ENCODE measurements around the gene SCARB1.

Gene SCARB1

GRCh38 chr12:124747426-124748161 is 116.1 kb downstream of the SCARB1 start:
- DNase-seq (ENCODE audit: low read depth in 3 of 3): no peak

- DNase-seq (ENCODE audit: low read depth in 3 of 3): no peak
Observed at GRCh38 chr12:124746649-124747425, 116.8 kb downstream of the SCARB1 start.

GRCh38 chr12:124745891-124746570 is 117.6 kb downstream of the SCARB1 start:
- DNase-seq (ENCODE audit: low read depth in 3 of 3): peak in 1 of 3 experiments; percentile 13

GRCh38 chr12:124745465-124745890 is 118.2 kb downstream of the SCARB1 start:
- DNase-seq (ENCODE audit: low read depth in 3 of 3): no peak

GRCh38 chr12:124744659-124745464 is 118.8 kb downstream of the SCARB1 start:
- DNase-seq (ENCODE audit: low read depth in 3 of 3): no peak

GRCh38 chr12:124744273-124744640 is 119.4 kb downstream of the SCARB1 start:
- no peak for DNase-seq (ENCODE audit: low read depth in 3 of 3)

- no peak for DNase-seq (ENCODE audit: low read depth in 3 of 3)
Observed at GRCh38 chr12:124743479-124744272, 120.0 kb downstream of the SCARB1 start.

GRCh38 chr12:124742678-124743077 is 121.0 kb downstream of the SCARB1 start:
- DNase-seq (ENCODE audit: low read depth in 3 of 3): no peak

- DNase-seq (ENCODE audit: low read depth in 3 of 3): no peak
Observed at GRCh38 chr12:124742111-124742510, 121.6 kb downstream of the SCARB1 start.

GRCh38 chr12:124741211-124741610 is 122.5 kb downstream of the SCARB1 start:
- DNase-seq (ENCODE audit: low read depth in 3 of 3): no peak

- DNase-seq (ENCODE audit: low read depth in 3 of 3): peak in 2 of 3 experiments; percentile 10 to 23
Observed at GRCh38 chr12:124740691-124741137, 123.0 kb downstream of the SCARB1 start.

- DNase-seq (ENCODE audit: low read depth in 3 of 3): no peak
Observed at GRCh38 chr12:124739953-124740561, 123.6 kb downstream of the SCARB1 start.

- no peak for DNase-seq (ENCODE audit: low read depth in 3 of 3)
Observed at GRCh38 chr12:124738636-124739467, 124.8 kb downstream of the SCARB1 start.

GRCh38 chr12:124737772-124738635 is 125.7 kb downstream of the SCARB1 start:
- no peak for DNase-seq (ENCODE audit: low read depth in 3 of 3)

- DNase-seq (ENCODE audit: low read depth in 3 of 3): no peak
Observed at GRCh38 chr12:124737040-124737419, 126.6 kb downstream of the SCARB1 start.

- DNase-seq (ENCODE audit: low read depth in 3 of 3): peak in 2 of 3 experiments; percentile 15 to 36
Observed at GRCh38 chr12:124736115-124737039, 127.3 kb downstream of the SCARB1 start.

- no peak for DNase-seq (ENCODE audit: low read depth in 3 of 3)
Observed at GRCh38 chr12:124734224-124734788, 129.4 kb downstream of the SCARB1 start.

Data from stimulated activated CD4-positive, alpha-beta T cell treated with anti-CD3 and anti-CD28 coated beads, TNF-alpha, amount 100 ng/mL, for 4 hours (primary cell).